Measurements from ENCODE around the gene MBOAT7. TPM values are rescaled to one million over a fixed set of nuclear protein-coding genes. Genes with fewer than 3 reads are reported as not detected.

Gene MBOAT7
- total and polyA plus RNA-seq, 2 of the 4 experiments (the other 2 are of a cell fraction): 11.3 to 121 TPM

GRCh38 chr19:54123682-54124081 lies 65.7 kb downstream of the MBOAT7 start:
- TF ChIP-seq RCOR1 (IDR thresholded peaks at IDR 0.05; ENCODE audit: insufficient replicate concordance, low read length) (no peak), MXI1 (IDR thresholded peaks at IDR 0.05; ENCODE audit: borderline replicate concordance, low read depth, low read length) (no peak), RFX5 (IDR thresholded peaks at IDR 0.05; ENCODE audit: low read depth, low read length) (no peak), FOS (IDR thresholded peaks at IDR 0.05; ENCODE audit: low read depth, low read length) (no peak), POLR2A (IDR thresholded peaks at IDR 0.05; ENCODE audit: low read depth, low read length) (no peak), MAZ (IDR thresholded peaks at IDR 0.05; ENCODE audit: borderline replicate concordance, low read depth, low read length) (no peak), BHLHE40 (IDR thresholded peaks at IDR 0.05; ENCODE audit: low read depth, low read length) (no peak), RAD21 (IDR thresholded peaks at IDR 0.05; ENCODE audit: low read length) (no peak), CHD1 (IDR thresholded peaks at IDR 0.05; ENCODE audit: low read depth, low read length) (no peak), NFE2L2 (IDR thresholded peaks at IDR 0.05; ENCODE audit: low read depth, low read length) (no peak), CTCF (conservative IDR thresholded peaks at IDR 0.05; ENCODE audit: low read depth, low read length) (no peak), MAFK (IDR thresholded peaks at IDR 0.05; ENCODE audit: low read depth, low read length) (no peak)
- no peak overlapping the region for H4K8ac ChIP-seq (ENCODE audit: low read depth in 2 of 2, low read length in 2 of 2)
- H3K4me1 ChIP-seq (ENCODE audit: control insufficient read depth, insufficient read depth, low read length): no peaks in the 10 kb centered on the region
- peaks cover 0 to 7% of the 10 kb centered on the region in 2 experiments; a peak in 1 of 4 replicates for H3K79me1 ChIP-seq (ENCODE audit: low read depth in 1 of 2, low read length in 2 of 2)
- no peaks in the 10 kb centered on the region for H3K9me3 ChIP-seq (ENCODE audit: control insufficient read depth, insufficient read depth, low read length)
- no peak overlapping the region for H3K27ac ChIP-seq (ENCODE audit: insufficient read depth, low read length)
- intact Hi-C loops (cut with micrococcal nuclease) (no loop called here), dilution Hi-C loops (cut with HindIII; ENCODE audit: low sequenced_read_pairs, unreplicated experiment) (no loop called here), in situ Hi-C loops (cut with MboI; ENCODE audit: low sequenced_read_pairs) (loop anchor here (25.0 kb wide), 1 partner anchor 339 kb away; the partner anchor contains the start of genes CDC42EP5 and LENG9)
- no peak overlapping the region for H2BK15ac ChIP-seq (ENCODE audit: low read depth, low read length)
- no peak overlapping the region for H2BK5ac ChIP-seq (ENCODE audit: low read depth, low read length, poor library complexity, severe bottlenecking)
- H3K14ac ChIP-seq (replicated peaks; ENCODE audit: low read depth, low read length): no peak overlapping the region
- no peak overlapping the region for H3K56ac ChIP-seq (ENCODE audit: extremely low read depth, insufficient read depth, low read length)
- no peak overlapping the region for H4K91ac ChIP-seq (ENCODE audit: insufficient read depth, low read depth, low read length)
- H4K20me1 ChIP-seq (ENCODE audit: insufficient read depth, low read length): no peaks in the 10 kb centered on the region
- H3K27me3 ChIP-seq (ENCODE audit: control insufficient read depth, insufficient read depth, low read length): no peaks in the 10 kb centered on the region
- no peak overlapping the region for H2AK9ac ChIP-seq (replicated peaks; ENCODE audit: low read depth, low read length, poor library complexity)
- no peak overlapping the region for H3K4me2 ChIP-seq (ENCODE audit: low read depth, low read length)
- no peak overlapping the region for H3K9ac ChIP-seq (ENCODE audit: low read depth, low read length)
- H2BK120ac ChIP-seq (ENCODE audit: low read depth, low read length): no peak overlapping the region
- no peak overlapping the region for H3K23ac ChIP-seq (ENCODE audit: low read depth, low read length)
- ATAC-seq (ENCODE audit: low read depth) (no peak), DNase-seq (no peak)
- no peak overlapping the region for H3K4ac ChIP-seq (ENCODE audit: low read depth, low read length)
- BruUV-seq (replicated peaks): no TSS peak
- no peak overlapping the region for H2AK5ac ChIP-seq (ENCODE audit: low read depth, low read length)
- peaks cover 77% of the 10 kb centered on the region for H3K36me3 ChIP-seq (ENCODE audit: control insufficient read depth, insufficient read depth, low read length)
- H2BK20ac ChIP-seq (ENCODE audit: low read depth, low read length): no peak overlapping the region
- H3K4me3 ChIP-seq (ENCODE audit: insufficient read depth, low read depth, low read length): no peak overlapping the region
- ChIA-PET POLR2A (ENCODE audit: unreplicated experiment) (no interaction called here), CTCF (no interaction called here)
- H3K9me1 ChIP-seq (ENCODE audit: insufficient read depth, low read length): no peaks in the 10 kb centered on the region
- 93% methylated on average over 3 of the region's 17 CpGs; no CpG with 5 or more reads in 1 of the 2 experiments for WGBS, 2 experiments (ENCODE audit: extremely low coverage in 2 of 2, insufficient read length in 1 of 2)
- H3K18ac ChIP-seq (ENCODE audit: low read depth, low read length): no peak overlapping the region
- H4K5ac ChIP-seq (ENCODE audit: low read depth, low read length): no peak overlapping the region
- H2AFZ ChIP-seq (replicated peaks; ENCODE audit: low read length, poor library complexity): no peak overlapping the region

Data from IMR-90 (cell line).